MV-4-11 (cell line): ENCODE measurements around the gene RPS6KB2.

Experiments used
- DNase-seq: peaks from one replicate; lab custom pipeline; 2025; lab: John Stamatoyannopoulos, UW

Gene RPS6KB2

GRCh38 chr11:67429722-67430121, 1.4 kb downstream of the RPS6KB2 start:
- DNase-seq: no peak

- no peak for DNase-seq
Measured at GRCh38 chr11:67431346-67432249, 3.3 kb downstream of the RPS6KB2 start.

- no peak for DNase-seq
Measured at GRCh38 chr11:67432655-67433349, 4.5 kb downstream of the RPS6KB2 start.

GRCh38 chr11:67433536-67434394, 5.5 kb downstream of the RPS6KB2 start:
- DNase-seq: no peak

GRCh38 chr11:67434395-67434881, 6.1 kb downstream of the RPS6KB2 start:
- DNase-seq: no peak

GRCh38 chr11:67435031-67435726, 6.9 kb downstream of the RPS6KB2 start:
- DNase-seq: no peak

- no peak for DNase-seq
Measured at GRCh38 chr11:67435727-67436458, 7.6 kb downstream of the RPS6KB2 start.

GRCh38 chr11:67436459-67437081, 8.3 kb downstream of the RPS6KB2 start:
- DNase-seq: no peak

GRCh38 chr11:67437082-67437808, 9.0 kb downstream of the RPS6KB2 start, which contains the start of gene PTPRCAP:
PTPRCAP (minus strand) TSS chr11:67437682; CDS start chr11:67437619, 63 bp downstream.
- DNase-seq: no peak

- no peak for DNase-seq
Measured at GRCh38 chr11:67437809-67438157, 9.5 kb downstream of the RPS6KB2 start.

- no peak for DNase-seq
Measured at GRCh38 chr11:67438158-67438902, 10.0 kb downstream of the RPS6KB2 start.

- DNase-seq: peak; percentile 19
Measured at GRCh38 chr11:67439321-67440228, 11.3 kb downstream of the RPS6KB2 start.

- DNase-seq: no peak
Measured at GRCh38 chr11:67440229-67441097, 12.2 kb downstream of the RPS6KB2 start.

GRCh38 chr11:67441098-67441563, 12.8 kb downstream of the RPS6KB2 start:
- DNase-seq: no peak

- DNase-seq: no peak
Measured at GRCh38 chr11:67441731-67442351, 13.5 kb downstream of the RPS6KB2 start.
